Spleen (tissue), 11 donors: ENCODE data around the gene POC5. TPM values are rescaled to one million over a fixed set of nuclear protein-coding genes. Genes with fewer than 3 reads are reported as not detected.

ENCODE experiments used
- DNase-seq: peaks from one replicate; pipeline ENCODE4 v3.0.0-alpha.2; 2020
- H3K27ac ChIP-seq, 8 donors: fragments of 200-600 bp; sonication (generic) in 7 of 8; 1 replicate in 4 of 8; 2 replicates in 4 of 8; pipeline versions ENCODE4 v1.5.0 to v1.8.0; 2016 to 2021; ENCODE audit warnings: inconsistent platforms in 4 of 8, mild to moderate bottlenecking in 4 of 8, moderate library complexity in 1 of 8
- H3K27me3 ChIP-seq, 7 donors: fragments of 200-600 bp; sonication (generic) in 6 of 7; replicated peaks in 1 of 7; 1 replicate in 4 of 7; 2 replicates in 3 of 7; pipeline versions ENCODE4 v1.5.0 to v1.8.0; 2016 to 2021; ENCODE audit warnings: inconsistent platforms in 3 of 7, mild to moderate bottlenecking in 1 of 7
- H3K36me3 ChIP-seq, 6 donors: fragments of 200-600 bp; sonication (generic) in 5 of 6; 1 replicate in 4 of 6; 2 replicates in 2 of 6; pipeline versions ENCODE4 v1.5.0 to v1.8.0; 2016 to 2021; ENCODE audit warnings: inconsistent platforms in 2 of 6
- H3K4me1 ChIP-seq, 6 donors: fragments of 200-600 bp; sonication (generic) in 5 of 6; 1 replicate in 3 of 6; 2 replicates in 3 of 6; pipeline versions ENCODE4 v1.5.0 to v1.8.0; 2016 to 2021; ENCODE audit warnings: inconsistent platforms in 3 of 6
- H3K4me3 ChIP-seq, 8 donors: fragments of 200-600 bp; sonication (generic) in 7 of 8; 1 replicate in 4 of 8; 2 replicates in 4 of 8; pipeline versions ENCODE4 v1.5.0 to v1.8.0; 2016 to 2021; ENCODE audit warnings: inconsistent platforms in 4 of 8, mild to moderate bottlenecking in 4 of 8, moderate library complexity in 2 of 8
- H3K9me3 ChIP-seq, 8 donors: fragments of 200-600 bp; sonication (generic) in 7 of 8; 1 replicate in 4 of 8; 2 replicates in 4 of 8; pipeline versions ENCODE4 v1.5.0 to v1.8.0; 2016 to 2021; ENCODE audit warnings: inconsistent platforms in 4 of 8
- CTCF ChIP-seq, 11 experiments: fragments of 200-600 bp in 7 of 11; fragments of 450-650 bp in 4 of 11; sonication (generic) in 4 of 11; IDR thresholded peaks in 8 of 11; conservative IDR thresholded peaks in 3 of 11; 1 replicate in 7 of 11; 2 replicates in 4 of 11; pipeline versions ENCODE4 v1.4.0 to v1.8.0; 2016 to 2021; ENCODE audit warnings: antibody characterized with exemption in 11 of 11, inconsistent platforms in 4 of 11, mild to moderate bottlenecking in 1 of 11
- POLR2A ChIP-seq, 3 donors: fragments of 450-650 bp; IDR thresholded peaks; one replicate each; pipeline ENCODE4 v1.5.1; 2017; ENCODE audit warnings: antibody characterized with exemption in 3 of 3, mild to moderate bottlenecking in 1 of 3
- POLR2AphosphoS5 ChIP-seq, 3 donors: sonication (generic); formaldehyde crosslinking; IDR thresholded peaks; one replicate each; pipeline ENCODE4 v1.5.1; 2017; ENCODE audit warnings: antibody characterized with exemption in 3 of 3
- WGBS, 5 donors: extraction: QIAGEN DNeasy Blood & Tissue Kit in 3 of 5; methylation state at CpG; one replicate each; pipeline versions ENCODE4 v1.1.5 to v1.1.7; 2013 to 2018; 5-methylcytosine and 5-hydroxymethylcytosine counted together
- intact Hi-C: fragments of 100-400 bp; cut with DNase I; formaldehyde crosslinking; loops from one replicate; pipeline ENCODE4 v1.15.0; 2023; ENCODE audit warnings: low total_unique reads
- polyA plus RNA-seq, 3 donors: library from polyadenylated mRNA; stranded (reverse); fragments of 200-250 nt; gene quantifications; one replicate each; pipeline ENCODE4 v1.2.1, GENCODE V29; 2013
- small RNA-seq, 4 donors: library from RNA; depleted of rRNA; stranded (forward); fragments of <200 nt; gene quantifications; one replicate each; pipeline ENCODE3, GENCODE V24; 2016
- total RNA-seq, 7 donors: library from RNA; depleted of rRNA in 3 of 7; stranded (reverse); fragments of >200 nt in 3 of 7; fragmentation: NEBNext Ultra II Directional in 4 of 7; extraction: Animal tissue kit (Norgen Biotek cat#: 25700) in 4 of 7; gene quantifications; one replicate each; pipeline versions ENCODE4 v1.1.0 to v1.2.1, GENCODE V29; 2016 to 2021
- donor health status: healthy with polysubstance abuse.
- donor health status: DM: no; HTN: no; CAD: no; lungs with moderate emphysema.
- donor health status: DM: no; HTN: no; CAD: no.
- donor health status: Bipolar disorder and iron deficiency.
- donor health status: healthy.
- donor health status: DM: no; HTN: no; CAD: no.
- donor health status: DM: yes; HTN: yes; CAD: no.

The POC5 gene
- total and polyA plus RNA-seq, 10 donors = 11.2 to 36.0 (median 15.3) TPM

- Histone ChIP-seq H3K27ac (no peak overlapping the region), H3K4me1 (no peaks in the 10 kb centered on the region), H3K9me3 (no peaks in the 10 kb centered on the region), H3K4me3 (no peak overlapping the region), H3K27me3 (no peaks in the 10 kb centered on the region), H3K36me3 (no peaks in the 10 kb centered on the region)
- intact Hi-C loops = no loop called here
- no peak for TF ChIP-seq POLR2A (IDR thresholded peaks at IDR 0.05)
- no peak for TF ChIP-seq POLR2AphosphoS5 (IDR thresholded peaks at IDR 0.05)
- no peak for TF ChIP-seq CTCF (IDR thresholded peaks at IDR 0.05 in 8 of 11, conservative IDR thresholded peaks at IDR 0.05 in 3 of 11)
- DNase-seq = no peak
- WGBS, 5 donors = 93 to 100% (median 97%) methylated on average over 1 of the region's 1 CpG
These were observed 84.9 kb downstream of the POC5 start for GRCh38 chr5:75632321-75632720.

GRCh38 chr5:75630875-75631274, 86.4 kb downstream of the POC5 start:
- Histone ChIP-seq H3K4me1 (no peaks in the 10 kb centered on the region), H3K27ac (no peak overlapping the region), H3K9me3 (no peaks in the 10 kb centered on the region), H3K36me3 (no peaks in the 10 kb centered on the region), H3K4me3 (no peak overlapping the region), H3K27me3 (no peaks in the 10 kb centered on the region)
- 85 to 96% (median 95%) methylated on average over 2 of the region's 2 CpGs for WGBS, 5 donors
- TF ChIP-seq POLR2A (IDR thresholded peaks at IDR 0.05) (no peak), CTCF (IDR thresholded peaks at IDR 0.05 in 8 of 11, conservative IDR thresholded peaks at IDR 0.05 in 3 of 11) (no peak), POLR2AphosphoS5 (IDR thresholded peaks at IDR 0.05) (no peak)
- DNase-seq = no peak
- intact Hi-C loops = no loop called here

- intact Hi-C loops = no loop called here
- no peaks in the 10 kb centered on the region for H3K36me3 ChIP-seq
- no peak overlapping the region for H3K27ac ChIP-seq
- H3K4me3 ChIP-seq = no peak overlapping the region
- no peak for DNase-seq
- no peaks in the 10 kb centered on the region for H3K4me1 ChIP-seq
- no peaks in the 10 kb centered on the region for H3K27me3 ChIP-seq
- 77 to 96% (median 95%) methylated on average over 1 of the region's 1 CpG for WGBS, 5 donors
- TF ChIP-seq CTCF (IDR thresholded peaks at IDR 0.05 in 8 of 11, conservative IDR thresholded peaks at IDR 0.05 in 3 of 11) = no peak
- no peak for TF ChIP-seq POLR2A (IDR thresholded peaks at IDR 0.05)
- no peak for TF ChIP-seq POLR2AphosphoS5 (IDR thresholded peaks at IDR 0.05)
- no peaks in the 10 kb centered on the region for H3K9me3 ChIP-seq
These were observed 89.4 kb downstream of the POC5 start for GRCh38 chr5:75627801-75628200.

GRCh38 chr5:75626959-75627358, 90.3 kb downstream of the POC5 start:
- H3K27me3 ChIP-seq = no peaks in the 10 kb centered on the region
- no peaks in the 10 kb centered on the region for H3K36me3 ChIP-seq
- H3K4me3 ChIP-seq = no peak overlapping the region
- intact Hi-C loops = no loop called here
- no peak for TF ChIP-seq POLR2A (IDR thresholded peaks at IDR 0.05)
- no peak for TF ChIP-seq POLR2AphosphoS5 (IDR thresholded peaks at IDR 0.05)
- no peak for TF ChIP-seq CTCF (IDR thresholded peaks at IDR 0.05 in 8 of 11, conservative IDR thresholded peaks at IDR 0.05 in 3 of 11)
- no peaks in the 10 kb centered on the region for H3K9me3 ChIP-seq
- H3K4me1 ChIP-seq = no peaks in the 10 kb centered on the region
- H3K27ac ChIP-seq = no peak overlapping the region
- DNase-seq = no peak

Small RNA genes lying within 50 kb of the gene (small RNA-seq; reads per million reads assigned to genes)
- gene RNU6-680P = 0 reads per million in 4 donors

Other genes with a start within 250 kb of the POC5 start
- 10 to 100 TPM; 50.1 to 71.1 (median 52.3) TPM for gene CERT1, start 205.8 kb downstream of the POC5 start, total RNA-seq
- gene CERT1, start 205.8 kb downstream of the POC5 start, polyA plus RNA-seq = 10 to 100 TPM in 2 of 3 donors, 1 to 10 TPM in 1; 8.5 to 16.6 (median 11.6) TPM
- gene POLK, start 205.5 kb downstream of the POC5 start, total RNA-seq = 10 to 100 TPM; 33.2 to 56.6 (median 38.4) TPM
- gene POLK, start 205.5 kb downstream of the POC5 start, polyA plus RNA-seq = 1 to 10 TPM; 4.1 to 5.9 (median 4.2) TPM
- gene ANKDD1B, start 106.0 kb downstream of the POC5 start, total RNA-seq = 1 to 10 TPM in 1 of 7 donors, under 1 TPM in 6; 0.34 to 1.4 (median 0.43) TPM
- under 1 TPM; 0.20 to 0.77 (median 0.29) TPM for gene ANKDD1B, start 106.0 kb downstream of the POC5 start, polyA plus RNA-seq